ENCODE data around the gene DLEC1.
"Not testable (repeated sequence)": the region's sequence is repeated elsewhere in the genome, so short reads cannot be mapped to it uniquely, and the experiment has no call there.

Gene DLEC1

GRCh38 chr3:38139652-38140051 is 100.6 kb downstream of the DLEC1 start:
- no peak for DNase-seq

GRCh38 chr3:38140326-38141172 is 101.5 kb downstream of the DLEC1 start:
- no peak for DNase-seq

DNA sequence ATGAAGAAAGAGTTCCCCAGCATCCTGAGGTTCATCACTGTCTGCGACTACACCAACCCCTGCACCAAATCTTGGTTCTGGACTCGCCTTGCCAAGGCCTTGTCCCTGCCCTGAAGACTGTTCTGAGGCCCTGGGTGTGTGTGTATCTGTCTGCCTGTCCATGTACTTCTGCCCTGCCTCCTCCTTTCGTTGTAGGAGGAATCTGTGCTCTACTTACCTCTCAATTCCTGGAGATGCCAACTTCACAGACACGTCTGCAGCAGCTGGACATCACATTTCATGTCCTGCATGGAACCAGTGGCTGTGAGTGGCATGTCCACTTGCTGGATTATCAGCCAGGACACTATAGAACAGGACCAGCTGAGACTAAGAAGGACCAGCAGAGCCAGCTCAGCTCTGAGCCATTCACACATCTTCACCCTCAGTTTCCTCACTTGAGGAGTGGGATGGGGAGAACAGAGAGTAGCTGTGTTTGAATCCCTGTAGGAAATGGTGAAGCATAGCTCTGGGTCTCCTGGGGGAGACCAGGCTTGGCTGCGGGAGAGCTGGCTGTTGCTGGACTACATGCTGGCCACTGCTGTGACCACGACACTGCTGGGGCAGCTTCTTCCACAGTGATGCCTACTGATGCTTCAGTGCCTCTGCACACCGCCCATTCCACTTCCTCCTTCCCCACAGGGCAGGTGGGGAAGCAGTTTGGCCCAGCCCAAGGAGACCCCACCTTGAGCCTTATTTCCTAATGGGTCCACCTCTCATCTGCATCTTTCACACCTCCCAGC is 102.4 kb downstream of the DLEC1 start:
- DNase-seq, result no peak

DNA sequence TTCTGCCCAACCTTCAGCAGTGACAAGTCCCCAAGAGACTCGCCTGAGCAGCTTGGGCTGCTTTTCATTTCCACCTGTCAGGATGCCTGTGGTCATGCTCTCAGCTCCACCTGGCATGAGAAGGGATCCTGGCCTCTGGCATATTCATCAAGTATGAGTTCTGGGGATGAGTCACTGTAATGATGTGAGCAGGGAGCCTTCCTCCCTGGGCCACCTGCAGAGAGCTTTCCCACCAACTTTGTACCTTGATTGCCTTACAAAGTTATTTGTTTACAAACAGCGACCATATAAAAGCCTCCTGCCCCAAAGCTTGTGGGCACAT is 102.9 kb downstream of the DLEC1 start:
- no peak for DNase-seq

- DNase-seq, result no peak
Observed at GRCh38 chr3:38142959-38143358, 104.0 kb downstream of the DLEC1 start.

DNA sequence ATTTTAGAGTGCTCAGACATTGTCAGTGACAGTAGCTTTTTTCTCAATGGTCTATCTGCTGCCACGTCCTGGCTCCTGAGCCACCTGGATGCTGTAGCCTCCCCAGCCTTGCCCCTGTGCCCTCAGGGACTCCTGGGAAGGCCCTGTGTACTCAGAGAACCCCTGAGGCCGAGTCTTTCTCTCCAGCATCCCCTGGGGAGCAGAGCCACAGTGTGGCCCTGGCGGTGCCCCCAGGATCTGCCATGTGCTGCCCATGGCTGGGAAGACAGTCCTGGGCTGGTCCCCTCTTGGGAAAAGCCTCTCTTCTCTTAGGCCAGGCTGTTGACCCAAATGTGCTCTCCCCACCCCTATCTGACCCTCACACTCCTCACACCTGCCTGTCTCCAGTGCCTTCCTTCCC is 104.5 kb downstream of the DLEC1 start:
- DNase-seq, result no peak

- DNase-seq, result no peak
Observed at GRCh38 chr3:38146504-38146903, 107.5 kb downstream of the DLEC1 start.

DNA sequence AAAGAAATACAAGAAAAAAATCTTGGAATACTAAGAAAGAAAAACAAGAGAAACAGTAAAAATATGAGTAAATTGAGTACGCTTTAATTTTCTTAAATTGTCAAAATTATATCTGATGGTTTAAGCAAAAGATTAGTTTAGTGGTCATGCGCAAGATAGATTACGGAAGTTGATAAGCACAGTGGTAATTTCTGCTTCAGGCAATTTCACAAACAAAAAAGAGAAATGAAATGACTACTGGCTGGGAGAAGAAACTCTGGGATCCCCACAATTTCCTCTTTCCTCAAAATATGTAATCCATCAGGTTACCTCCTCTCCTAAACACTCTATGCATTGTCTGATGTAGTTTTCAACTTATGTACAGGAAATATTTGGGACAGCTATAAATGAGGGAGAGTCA is 108.4 kb downstream of the DLEC1 start:
- no peak for DNase-seq

DNA sequence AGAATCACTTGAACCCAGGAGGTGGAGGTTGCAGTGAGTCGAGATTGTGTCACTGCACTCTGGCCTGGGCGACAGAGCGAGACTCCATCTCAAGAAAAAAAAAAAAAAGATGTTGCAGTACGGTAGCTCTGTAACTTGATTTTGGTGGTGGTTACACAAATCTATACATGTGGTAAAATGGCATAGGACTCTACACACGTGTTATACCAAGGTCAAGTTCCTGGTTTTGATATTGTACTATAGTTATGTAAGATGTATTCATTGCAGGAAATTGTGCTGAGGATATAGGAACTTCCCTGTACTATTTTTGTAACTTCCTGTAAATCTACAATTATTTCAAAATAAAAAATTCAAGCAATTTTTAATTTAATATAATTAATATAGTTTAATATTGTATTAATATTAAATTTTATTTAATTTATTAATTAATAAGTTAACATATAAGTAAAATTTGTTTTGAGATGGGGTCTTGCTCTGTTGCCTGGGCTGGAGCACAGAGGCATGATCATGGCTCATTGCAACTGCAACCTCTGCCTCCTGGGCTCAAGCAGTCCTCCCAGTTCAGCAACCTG is 109.4 kb downstream of the DLEC1 start:
- no peak for DNase-seq

GRCh38 chr3:38149708-38150107 is 110.7 kb downstream of the DLEC1 start:
- DNase-seq, result no peak

DNA sequence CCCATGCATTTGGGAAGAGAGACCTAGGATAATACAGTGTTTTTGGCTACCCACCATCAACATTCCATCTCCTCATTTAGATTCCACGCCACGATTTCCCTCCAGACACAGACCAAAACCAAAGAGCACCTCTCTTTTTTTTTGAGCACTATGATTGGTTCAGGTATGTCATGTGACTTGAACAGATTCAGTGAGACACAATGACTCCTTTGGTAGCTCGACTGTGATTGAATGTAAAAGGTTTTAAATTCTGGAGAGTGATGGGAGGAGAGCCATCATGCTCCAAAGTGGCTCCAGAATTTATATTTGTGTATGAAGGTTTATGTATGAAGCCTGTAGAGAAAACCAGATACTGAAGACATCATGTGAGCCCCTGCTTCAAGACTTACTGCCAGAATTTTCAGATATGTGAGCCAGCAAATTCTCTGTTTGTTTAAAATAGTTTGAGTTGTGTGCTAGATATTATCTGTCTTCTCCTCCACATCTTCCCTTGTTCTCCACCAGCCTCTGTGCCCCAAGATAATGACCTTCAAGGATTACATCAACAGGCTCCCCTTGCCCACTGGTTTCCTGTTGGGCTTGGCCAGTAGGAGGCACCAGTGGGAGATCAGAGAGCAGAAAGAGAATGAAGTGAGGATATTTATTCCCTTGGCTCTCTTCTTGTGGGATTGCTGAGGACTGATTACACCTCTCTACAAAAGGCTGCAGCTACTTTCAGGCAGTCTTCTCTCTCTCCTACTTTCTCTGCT is 111.9 kb downstream of the DLEC1 start:
- no peak for DNase-seq

- DNase-seq, result no peak
Observed at GRCh38 chr3:38151667-38152265, 112.8 kb downstream of the DLEC1 start.

- DNase-seq, result no peak
Observed at GRCh38 chr3:38152609-38153008, 113.6 kb downstream of the DLEC1 start.

GRCh38 chr3:38153221-38153620 is 114.2 kb downstream of the DLEC1 start:
- DNase-seq, result no peak

GRCh38 chr3:38154033-38154494 is 115.1 kb downstream of the DLEC1 start:
- no peak for DNase-seq

DNA sequence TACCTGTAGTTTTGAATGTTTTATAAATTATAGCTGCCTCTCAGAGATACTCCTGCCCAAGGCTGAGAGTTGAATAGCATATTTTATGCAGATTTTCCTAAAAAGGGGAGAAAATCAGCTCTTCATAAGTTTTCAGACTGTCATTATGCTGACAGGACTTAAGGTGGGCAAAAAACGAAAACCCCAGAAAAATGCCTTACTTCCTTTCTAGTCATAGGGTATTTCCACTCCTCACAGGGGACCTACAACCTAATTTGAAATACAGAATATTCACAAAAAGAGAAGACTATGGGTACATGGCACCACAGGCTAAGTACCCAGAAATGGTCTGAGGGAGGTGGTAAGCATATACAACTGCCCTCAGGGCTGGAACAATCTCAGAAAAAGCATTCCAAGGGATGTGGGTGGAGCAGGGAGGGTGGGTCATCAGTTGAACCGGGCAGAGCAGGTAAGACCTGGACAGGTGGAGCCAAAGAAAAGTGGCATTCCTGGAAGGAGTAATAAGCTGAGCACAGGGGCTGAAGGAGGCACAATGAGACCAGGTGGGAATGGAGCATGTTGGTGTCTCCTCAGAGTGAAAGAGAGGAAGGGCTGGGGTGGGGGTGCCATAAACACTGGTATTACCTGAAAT is 115.7 kb downstream of the DLEC1 start:
- DNase-seq, result no peak

- DNase-seq, result no peak
Observed at GRCh38 chr3:38155825-38156224, 116.8 kb downstream of the DLEC1 start.

- no peak for DNase-seq
Observed at GRCh38 chr3:38157117-38157516, 118.1 kb downstream of the DLEC1 start.

DNA sequence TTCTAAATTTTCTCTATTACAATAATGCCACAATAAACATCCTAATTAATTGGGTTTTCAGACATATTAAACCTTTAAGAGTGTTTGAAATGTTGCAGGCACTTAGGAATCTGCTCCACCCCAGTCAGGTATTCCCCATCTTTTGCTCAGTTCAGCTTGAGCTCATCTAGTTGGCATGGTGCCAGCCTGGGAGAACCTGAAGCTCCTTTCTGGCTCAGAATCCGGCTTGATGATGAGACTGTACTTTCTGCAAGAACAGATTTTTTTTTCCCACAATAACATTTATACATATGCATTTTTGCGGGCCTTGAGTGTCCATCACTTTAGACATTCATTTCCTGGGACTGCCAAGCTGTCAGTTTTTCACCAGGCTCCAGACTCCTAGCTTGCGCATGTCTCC is 118.6 kb downstream of the DLEC1 start:
- DNase-seq, result no peak

- no peak for DNase-seq
Observed at GRCh38 chr3:38158472-38158871, 119.5 kb downstream of the DLEC1 start.

DNA sequence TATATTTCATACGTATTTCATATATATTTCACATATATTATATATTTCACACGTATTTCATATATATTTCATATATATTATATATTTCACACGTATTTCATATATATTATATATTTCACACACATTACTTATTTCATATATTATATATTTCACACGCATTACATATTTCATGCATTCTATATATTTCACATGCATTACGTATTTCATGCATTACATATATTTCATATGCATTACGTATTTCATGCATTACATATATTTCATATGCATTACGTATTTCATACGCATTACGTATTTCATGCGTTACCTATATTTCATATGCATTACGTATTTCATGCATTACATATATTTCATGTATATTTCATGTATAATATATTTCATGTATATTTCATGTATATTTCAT is 121.7 kb downstream of the DLEC1 start:
- not testable (repeated sequence) for DNase-seq

DNA sequence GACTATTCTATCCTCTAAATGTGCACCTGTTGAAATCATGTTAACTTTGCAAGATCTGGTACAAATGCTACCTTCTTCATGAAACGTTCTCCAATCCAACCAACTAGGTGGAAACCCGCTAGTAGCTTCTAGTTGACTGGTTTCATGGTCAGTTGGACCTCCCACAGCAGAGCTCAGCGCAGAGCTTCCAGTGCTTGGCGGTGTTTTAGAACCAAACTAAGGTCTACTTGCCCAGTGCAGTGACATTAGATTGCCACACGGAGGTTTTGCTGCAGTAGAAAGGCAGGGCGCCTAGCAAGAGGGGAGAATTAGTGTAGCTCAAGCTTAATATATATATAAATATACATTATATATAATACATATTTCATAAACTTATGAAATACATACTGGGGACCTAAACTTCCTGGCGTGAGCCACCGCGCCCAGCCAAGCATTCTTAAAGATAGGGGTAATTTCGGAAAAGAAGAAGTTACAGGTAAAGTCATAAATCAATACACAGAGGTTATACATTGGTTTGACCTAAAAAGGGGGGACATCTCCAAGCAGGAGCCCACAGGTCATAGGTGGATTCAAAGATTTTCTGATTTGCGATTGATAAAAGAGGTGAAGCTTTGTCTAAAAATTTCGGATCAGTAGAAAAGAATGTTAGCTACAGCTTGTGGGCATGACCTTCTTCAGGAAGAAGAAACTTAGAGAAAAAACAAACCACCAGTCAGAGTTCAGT is 124.3 kb downstream of the DLEC1 start:
- no peak for DNase-seq
